ENCODE results near the gene BRWD1.

The BRWD1 gene

DNA sequence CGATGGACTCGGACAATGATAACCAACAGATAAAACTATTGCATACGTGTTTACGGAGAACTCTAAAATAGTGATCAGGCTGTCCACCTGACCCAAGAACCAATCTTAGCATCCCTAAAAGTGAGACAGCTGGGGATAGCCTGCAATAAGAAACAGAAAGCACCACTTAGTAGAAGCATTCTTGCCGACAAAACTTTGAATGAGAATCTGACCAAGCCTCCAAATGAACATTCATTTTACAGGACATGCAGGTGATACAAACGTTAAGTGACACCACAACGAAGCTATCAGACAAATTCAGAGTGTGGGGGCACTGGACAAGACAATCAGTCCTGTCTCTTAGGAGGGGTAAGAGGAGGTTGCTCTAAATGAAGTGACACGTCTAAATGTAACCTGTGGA is 131.4 kb downstream of the BRWD1 start:
- H3K27me3 ChIP-seq (ENCODE audit: insufficient read depth, low read depth, severe bottlenecking) = no peaks in the 10 kb centered on the region
- H3K36me3 ChIP-seq = peaks cover 37% of the 10 kb centered on the region
- DNase-seq = no peak
- TF ChIP-seq CTCF (IDR thresholded peaks at IDR 0.05; ENCODE audit: low read depth, low read length) = no peak
- H3K9me3 ChIP-seq (ENCODE audit: severe bottlenecking) = no peaks in the 10 kb centered on the region
- H3K27ac ChIP-seq = no peak overlapping the region
- peak overlapping the region; percentile 63 for H3K4me3 ChIP-seq (ENCODE audit: low read depth, low read length)

- Histone ChIP-seq H3K36me3 (peaks cover 42% of the 10 kb centered on the region), H3K27me3 (ENCODE audit: insufficient read depth, low read depth, severe bottlenecking) (no peaks in the 10 kb centered on the region), H3K4me3 (ENCODE audit: low read depth, low read length) (no peak overlapping the region), H3K27ac (no peak overlapping the region), H3K9me3 (ENCODE audit: severe bottlenecking) (no peaks in the 10 kb centered on the region)
- no peak for TF ChIP-seq CTCF (IDR thresholded peaks at IDR 0.05; ENCODE audit: low read depth, low read length)
- DNase-seq = no peak
Observed at GRCh38 chr21:39181205-39181818, 132.1 kb downstream of the BRWD1 start.

DNA sequence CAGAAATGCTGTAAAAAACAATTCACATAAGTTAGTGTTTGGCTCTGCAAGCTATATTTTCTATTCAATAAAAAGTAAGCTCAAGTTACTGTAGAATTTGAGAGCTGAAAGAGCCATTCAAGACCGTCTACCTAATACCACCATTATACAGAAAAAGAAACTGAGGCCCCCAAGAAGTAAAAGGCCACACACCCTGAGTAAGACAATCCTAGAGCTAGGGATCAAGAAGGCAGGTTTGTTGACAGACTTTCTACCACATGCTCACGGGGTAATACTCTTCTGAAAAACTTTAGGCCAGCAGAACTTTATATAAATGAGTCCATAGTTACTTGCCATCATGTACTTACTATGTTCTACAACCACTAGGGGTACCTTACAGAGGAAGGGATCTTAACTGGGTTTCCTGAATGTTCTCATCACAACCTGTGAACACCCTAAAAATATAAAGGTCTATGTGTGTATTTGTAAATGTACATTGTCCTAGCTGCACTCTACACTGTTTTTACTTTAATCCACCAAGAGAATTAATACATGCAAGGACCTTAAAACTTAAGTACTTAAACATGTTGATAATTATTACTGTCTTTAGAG is 132.9 kb downstream of the BRWD1 start:
- Histone ChIP-seq H3K27me3 (ENCODE audit: insufficient read depth, low read depth, severe bottlenecking) (no peaks in the 10 kb centered on the region), H3K9me3 (ENCODE audit: severe bottlenecking) (no peaks in the 10 kb centered on the region), H3K27ac (no peak overlapping the region), H3K36me3 (peaks cover 50% of the 10 kb centered on the region), H3K4me3 (ENCODE audit: low read depth, low read length) (no peak overlapping the region)
- no peak for DNase-seq
- no peak for TF ChIP-seq CTCF (IDR thresholded peaks at IDR 0.05; ENCODE audit: low read depth, low read length)

DNA sequence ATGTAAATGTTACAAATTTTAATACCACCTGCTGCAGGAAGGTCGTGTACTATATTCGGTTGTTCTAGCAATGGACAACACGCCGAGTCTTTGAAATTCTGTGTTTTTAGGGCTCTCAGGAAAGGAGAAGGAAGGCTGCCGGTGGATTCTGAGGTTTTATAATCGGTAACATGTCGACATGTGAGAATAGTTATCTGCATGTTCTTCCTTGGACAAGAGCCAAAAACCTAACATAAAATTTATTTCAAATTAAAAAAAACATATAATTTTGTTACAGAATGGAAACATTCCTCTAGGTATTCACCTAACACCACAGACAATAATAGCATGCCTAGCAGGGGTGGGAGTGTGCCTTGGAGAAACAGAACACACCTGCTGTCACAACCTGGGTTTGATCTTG is 135.0 kb downstream of the BRWD1 start:
- Histone ChIP-seq H3K4me3 (ENCODE audit: low read depth, low read length) (no peak overlapping the region), H3K36me3 (peaks cover 62% of the 10 kb centered on the region)

GRCh38 chr21:39176271-39176709 is 137.1 kb downstream of the BRWD1 start:
- Histone ChIP-seq H3K36me3 (peaks cover 69% of the 10 kb centered on the region), H3K27me3 (ENCODE audit: insufficient read depth, low read depth, severe bottlenecking) (no peaks in the 10 kb centered on the region), H3K9me3 (ENCODE audit: severe bottlenecking) (no peaks in the 10 kb centered on the region), H3K4me3 (ENCODE audit: low read depth, low read length) (no peak overlapping the region), H3K27ac (no peak overlapping the region)
- no peak for DNase-seq
- TF ChIP-seq CTCF (IDR thresholded peaks at IDR 0.05; ENCODE audit: low read depth, low read length) = no peak

More for the DNA sequence above, 135.0 kb downstream of the BRWD1 start:
- Histone ChIP-seq H3K27me3 (ENCODE audit: insufficient read depth, low read depth, severe bottlenecking) (no peaks in the 10 kb centered on the region), H3K27ac (no peak overlapping the region), H3K9me3 (ENCODE audit: severe bottlenecking) (no peaks in the 10 kb centered on the region)
- no peak for TF ChIP-seq CTCF (IDR thresholded peaks at IDR 0.05; ENCODE audit: low read depth, low read length)
- no peak for DNase-seq

GRCh38 chr21:39175665-39176064 is 137.8 kb downstream of the BRWD1 start:
- H3K4me3 ChIP-seq (ENCODE audit: low read depth, low read length) = no peak overlapping the region
- peaks cover 69% of the 10 kb centered on the region for H3K36me3 ChIP-seq
- no peak overlapping the region for H3K27ac ChIP-seq
- TF ChIP-seq CTCF (IDR thresholded peaks at IDR 0.05; ENCODE audit: low read depth, low read length) = no peak
- DNase-seq = no peak
- no peaks in the 10 kb centered on the region for H3K27me3 ChIP-seq (ENCODE audit: insufficient read depth, low read depth, severe bottlenecking)
- no peaks in the 10 kb centered on the region for H3K9me3 ChIP-seq (ENCODE audit: severe bottlenecking)
